Ureter (tissue), 1 donor: Measurements from ENCODE around the gene RGS8. TPM values are rescaled to one million over a fixed set of nuclear protein-coding genes. Genes with fewer than 3 reads are reported as not detected.

Experiments
- DNase-seq: peaks from one replicate; pipeline ENCODE4 v3.0.0-alpha.2; 2020; ENCODE audit warnings: low spot score
- total RNA-seq: library from RNA; stranded (reverse); gene quantifications from one replicate; pipeline ENCODE4 v1.2.4, GENCODE V29; 2023
- donor health status: DM: yes; HTN: yes; CAD: no.

RGS8 gene
- total RNA-seq, 1 donor from 2014 or later = not detected

- no peak for DNase-seq
These were observed 12.5 kb downstream of the RGS8 start for GRCh38 chr1:182671750-182672486.

GRCh38 chr1:182670032-182670749 lies 14.2 kb downstream of the RGS8 start:
- no peak for DNase-seq

GRCh38 chr1:182669266-182669665 lies 15.1 kb downstream of the RGS8 start:
- DNase-seq = no peak

- no peak for DNase-seq
These were observed 15.8 kb downstream of the RGS8 start for GRCh38 chr1:182668521-182669054.

GRCh38 chr1:182667848-182668505 lies 16.4 kb downstream of the RGS8 start:
- DNase-seq = no peak

GRCh38 chr1:182666706-182667105 lies 17.7 kb downstream of the RGS8 start:
- no peak for DNase-seq

GRCh38 chr1:182664296-182664695 lies 20.1 kb downstream of the RGS8 start:
- DNase-seq = no peak

- DNase-seq = no peak
These were observed 21.4 kb downstream of the RGS8 start for GRCh38 chr1:182662956-182663355.

- no peak for DNase-seq
These were observed 22.1 kb downstream of the RGS8 start for GRCh38 chr1:182662121-182662890.

- no peak for DNase-seq
These were observed 26.3 kb downstream of the RGS8 start for GRCh38 chr1:182658055-182658454.

GRCh38 chr1:182656842-182657397 lies 27.5 kb downstream of the RGS8 start:
- DNase-seq = no peak

GRCh38 chr1:182653986-182654385 lies 30.4 kb downstream of the RGS8 start:
- DNase-seq = no peak

- no peak for DNase-seq
These were observed 31.5 kb downstream of the RGS8 start for GRCh38 chr1:182652933-182653332.

- DNase-seq = no peak
These were observed 33.1 kb downstream of the RGS8 start for GRCh38 chr1:182651339-182651724.

GRCh38 chr1:182650678-182651338 lies 33.6 kb downstream of the RGS8 start:
- DNase-seq = no peak

- no peak for DNase-seq
These were observed 35.3 kb downstream of the RGS8 start for GRCh38 chr1:182649041-182649440.

GRCh38 chr1:182646739-182647138 lies 37.6 kb downstream of the RGS8 start:
- DNase-seq = no peak

GRCh38 chr1:182644886-182645285 lies 39.5 kb downstream of the RGS8 start:
- DNase-seq = no peak

- peak; percentile 75 for DNase-seq
These were observed 40.7 kb downstream of the RGS8 start for GRCh38 chr1:182643699-182644098.

- DNase-seq = no peak
These were observed 41.9 kb downstream of the RGS8 start for GRCh38 chr1:182642461-182642860.

- no peak for DNase-seq
These were observed 42.8 kb downstream of the RGS8 start for GRCh38 chr1:182641561-182641960.
